HG03571 (cell line): Measurements from ENCODE around the gene SGPP2.

Source experiments
- ATAC-seq: cut with Tn5 transposase; IDR thresholded peaks from one replicate; pipeline ENCODE4 v1.9.1; 2021; ENCODE audit not compliant: unreplicated experiment

SGPP2 gene

DNA sequence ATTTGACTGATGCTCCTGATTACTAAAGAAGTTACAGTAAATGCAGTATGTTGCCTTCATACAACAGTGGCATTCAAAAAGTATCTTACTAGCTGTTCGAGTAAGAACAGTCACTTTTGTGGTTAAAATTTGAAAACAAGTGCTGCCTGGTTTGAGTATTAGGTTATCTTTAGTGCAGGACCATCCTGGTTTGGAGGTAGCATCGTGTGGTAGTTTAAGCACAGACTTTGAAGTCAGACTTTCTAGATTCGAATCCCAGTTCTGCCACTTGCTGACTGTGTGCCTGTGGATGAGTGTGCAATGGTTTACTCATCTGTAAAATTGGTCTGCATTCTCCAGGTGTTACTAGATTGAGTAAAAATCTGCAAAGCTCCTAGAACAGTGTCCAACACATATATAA lies 96.8 kb downstream of the SGPP2 start:
- ATAC-seq: peak; percentile 69

DNA sequence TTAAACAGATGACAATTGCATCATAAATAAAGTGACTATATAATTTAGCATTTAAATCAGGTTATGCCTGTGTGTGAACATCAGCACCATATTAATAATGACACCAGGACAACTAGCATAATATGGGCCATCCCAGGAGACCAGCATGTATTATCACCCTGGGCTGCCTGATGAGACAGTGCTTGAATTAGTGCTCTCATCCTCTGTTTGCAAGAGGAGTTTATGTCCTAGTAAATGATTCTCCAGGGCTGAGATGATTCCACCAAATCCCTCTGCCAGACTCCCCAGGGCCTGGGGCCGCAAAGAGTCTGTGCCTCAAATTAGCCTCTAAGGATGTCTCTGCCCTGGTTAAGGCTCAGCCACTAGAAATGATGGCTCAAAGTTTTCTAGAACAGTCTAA lies 97.7 kb downstream of the SGPP2 start:
- ATAC-seq: no peak

DNA sequence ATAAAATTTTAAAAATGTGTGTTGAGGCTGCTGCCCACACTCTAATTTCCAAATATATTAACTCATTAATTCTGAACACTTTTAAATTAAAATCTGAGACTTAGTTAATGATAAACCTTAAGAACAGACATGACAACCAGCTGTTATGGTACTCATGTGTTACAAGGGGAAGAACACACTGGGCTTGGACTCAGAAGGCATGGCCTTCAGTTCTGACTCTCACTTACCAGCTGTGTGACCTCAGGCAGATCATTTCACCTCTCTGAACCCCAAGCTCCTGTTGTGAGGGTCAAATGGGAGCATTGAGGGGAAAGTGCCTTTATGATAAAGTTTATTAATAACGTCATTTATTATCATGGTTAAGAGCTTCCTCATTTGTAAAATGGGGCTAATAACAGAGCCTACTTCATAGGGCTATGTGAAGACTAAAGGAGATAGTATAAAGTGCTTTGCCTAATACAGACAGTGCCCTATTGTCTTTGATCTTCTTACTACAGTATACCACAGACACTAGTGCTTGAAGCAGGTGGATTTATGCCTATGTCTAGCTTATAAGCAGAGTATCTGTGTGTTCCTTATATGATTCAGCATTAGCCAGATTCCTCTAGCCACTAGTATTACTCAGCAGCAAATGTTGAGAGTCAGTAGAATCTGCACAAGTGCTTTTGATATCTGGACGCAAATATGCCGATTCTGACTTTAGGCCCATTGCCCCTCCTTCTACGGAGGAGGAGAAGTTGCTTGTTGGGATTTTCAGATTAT lies 99.6 kb downstream of the SGPP2 start:
- peak; percentile 53 for ATAC-seq

DNA sequence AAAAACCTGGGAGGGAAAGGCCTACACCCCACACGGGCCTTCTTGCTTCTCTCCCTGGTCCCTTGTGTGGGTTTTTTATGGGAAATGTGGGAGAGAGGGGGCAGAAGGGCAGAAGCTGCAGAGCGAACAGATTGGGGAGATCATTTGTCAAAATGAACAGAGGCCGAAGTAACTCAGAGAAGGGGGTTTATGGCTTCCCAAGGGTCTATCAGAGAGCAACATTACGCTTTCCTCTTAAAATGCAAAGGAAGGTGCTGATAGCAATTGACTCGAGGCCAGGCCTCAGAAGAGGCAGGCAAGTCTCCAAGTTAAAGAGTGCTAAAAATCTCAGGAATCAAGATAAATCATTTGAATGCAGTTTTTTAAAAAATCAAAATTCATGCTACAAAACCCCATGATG lies 101.5 kb downstream of the SGPP2 start:
- no peak for ATAC-seq

DNA sequence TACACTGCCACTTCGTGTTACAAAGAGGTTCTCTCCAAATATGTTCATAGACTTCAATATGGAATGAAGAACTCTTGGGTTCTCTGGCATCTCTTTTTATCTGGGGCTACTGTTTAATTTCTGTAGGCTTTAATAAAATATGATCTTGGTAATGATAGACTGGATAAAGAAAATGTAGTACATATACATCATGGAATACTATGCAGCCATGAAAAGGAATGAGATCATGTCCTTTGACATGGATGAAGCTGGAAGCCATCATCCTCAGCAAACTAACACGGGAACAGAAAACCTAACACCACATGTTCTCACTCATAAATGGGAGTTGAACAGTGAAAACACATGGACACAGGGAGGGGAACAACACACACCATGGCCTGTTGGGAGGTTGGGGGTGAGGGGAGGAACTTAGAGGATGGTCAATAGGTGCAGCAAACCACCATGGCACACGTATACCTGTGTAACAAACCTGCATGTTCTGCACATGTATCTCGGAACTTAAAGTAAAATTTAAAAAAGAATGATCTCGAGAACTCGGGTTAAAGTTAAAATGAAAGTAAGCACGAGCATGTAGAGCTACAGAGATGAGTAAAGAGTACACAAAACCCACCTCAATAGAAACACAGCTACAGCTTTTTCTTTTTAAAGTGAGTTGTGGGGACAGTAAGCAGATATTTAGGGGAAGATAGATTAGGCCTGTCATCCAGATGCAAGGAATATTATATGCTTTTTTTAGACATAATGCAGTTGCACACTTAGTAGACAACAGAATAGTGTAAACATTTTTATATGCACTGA lies 102.3 kb downstream of the SGPP2 start:
- ATAC-seq: peak; percentile 34

DNA sequence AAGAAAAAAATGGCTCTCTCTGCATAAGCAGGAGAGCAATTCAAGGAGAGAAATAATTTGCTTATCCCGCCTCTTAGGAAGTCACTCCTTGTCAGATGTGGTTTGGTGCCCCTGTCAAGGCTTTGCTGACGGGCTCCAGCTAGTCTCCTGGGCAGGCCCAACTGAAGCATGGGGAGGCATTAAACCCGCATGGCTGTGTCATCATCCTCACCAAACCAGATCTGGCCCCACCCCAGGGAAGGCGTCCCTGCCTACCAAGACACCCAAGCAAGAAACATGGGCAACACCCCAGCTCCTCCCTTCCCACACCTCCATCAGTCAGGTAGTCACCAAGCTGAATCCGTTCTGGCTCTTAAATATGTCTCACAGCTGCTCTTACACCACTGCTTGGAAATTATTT lies 108.0 kb downstream of the SGPP2 start:
- ATAC-seq: no peak

DNA sequence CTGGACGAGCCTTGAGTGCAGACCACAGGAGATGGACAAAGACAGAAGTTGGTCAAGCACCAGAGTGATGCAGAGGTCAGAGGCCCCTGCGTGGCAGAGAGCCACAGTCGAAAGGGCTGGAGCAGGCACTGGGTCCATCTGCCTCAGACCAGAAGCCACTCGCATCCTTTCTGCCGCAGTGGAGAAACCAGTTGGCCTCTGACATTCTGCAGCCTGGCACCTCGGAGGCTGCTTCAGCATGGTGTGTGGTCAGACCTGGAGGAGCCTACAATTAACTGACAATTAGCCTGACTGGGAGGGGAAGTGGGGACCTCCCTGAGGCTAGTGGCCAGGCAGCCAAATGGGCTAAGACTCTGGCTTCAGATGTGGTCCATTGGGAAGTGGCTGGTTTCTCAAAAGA lies 111.1 kb downstream of the SGPP2 start:
- ATAC-seq: no peak

DNA sequence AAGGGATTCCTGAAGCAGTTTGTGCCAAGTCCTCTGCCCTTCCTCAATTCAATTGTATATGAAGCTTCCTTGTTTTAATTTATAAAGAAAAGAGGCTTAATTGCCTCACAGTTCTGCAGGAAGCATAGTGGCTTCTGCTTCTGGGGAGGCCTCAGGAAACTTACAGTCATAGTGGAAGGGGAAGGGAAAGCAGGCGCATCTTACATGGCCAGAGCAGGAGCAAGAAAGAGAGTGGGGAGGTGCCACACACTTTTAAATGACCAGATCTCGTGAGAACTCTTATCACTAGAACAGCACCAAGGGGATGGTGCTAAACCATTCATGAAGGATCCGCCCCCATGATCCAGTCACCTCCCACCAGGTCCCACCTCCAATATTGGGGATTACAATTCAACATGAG lies 114.2 kb downstream of the SGPP2 start:
- ATAC-seq: peak; percentile 72

DNA sequence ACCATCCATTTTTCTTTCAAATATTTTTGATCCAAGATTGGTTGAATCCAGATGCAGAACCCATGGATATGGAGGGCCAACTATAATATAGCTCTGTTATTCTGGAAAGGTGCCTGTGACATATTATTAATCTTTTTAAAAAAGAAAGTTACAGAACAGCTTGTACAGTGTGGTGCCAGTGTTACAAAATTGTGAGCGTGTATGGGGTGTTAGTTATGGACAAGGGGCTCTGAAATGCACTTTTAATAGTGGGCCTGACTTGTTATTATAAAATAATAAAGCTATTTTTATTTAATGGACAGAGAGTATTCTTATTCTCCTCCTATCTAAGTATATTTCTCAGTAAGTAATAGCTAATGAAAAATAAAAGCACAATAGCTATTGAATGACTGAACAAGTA lies 120.3 kb downstream of the SGPP2 start:
- no peak for ATAC-seq

DNA sequence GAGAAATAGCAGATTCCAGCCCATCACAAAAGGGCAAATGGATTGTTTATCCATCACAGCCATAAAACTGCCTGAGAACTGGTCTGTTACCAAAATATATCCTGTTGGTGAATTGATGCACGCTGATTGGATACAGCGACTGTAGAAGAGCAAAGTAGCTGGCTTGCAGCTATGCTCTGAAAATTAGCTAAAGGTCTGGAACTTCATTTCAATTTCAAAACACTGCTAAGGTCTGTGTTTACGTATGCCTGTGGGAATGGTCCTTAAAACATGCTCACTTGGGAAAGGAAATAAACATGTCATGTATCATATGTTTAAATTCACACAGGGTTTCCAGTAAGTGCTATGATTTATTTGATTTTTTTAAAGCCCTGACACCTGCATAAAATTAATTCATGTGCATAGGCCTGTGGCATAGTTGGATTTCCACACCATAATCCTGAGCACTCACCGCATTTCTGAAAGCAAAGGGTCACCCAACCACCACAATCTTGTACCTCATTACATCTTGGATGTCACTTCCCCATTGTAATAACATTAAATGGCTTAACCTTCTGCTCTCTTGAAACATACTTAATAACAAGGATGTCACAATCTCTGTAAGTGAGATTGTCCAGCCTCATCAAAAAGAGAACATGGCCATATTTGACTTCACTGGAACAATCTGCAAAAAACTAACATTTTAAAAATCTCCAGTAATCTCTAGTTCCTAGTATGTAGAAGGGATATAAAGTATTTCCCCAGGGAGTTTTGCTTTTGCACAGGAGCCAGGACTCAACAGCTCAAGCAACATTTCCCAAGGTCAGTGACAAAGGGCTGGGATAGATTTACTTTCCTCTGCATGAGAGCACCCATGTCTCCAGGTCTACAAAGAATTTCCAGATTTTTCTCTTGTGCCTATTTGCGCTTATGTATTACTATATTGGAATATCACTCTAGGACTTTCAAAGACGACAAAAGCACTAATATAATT lies 121.8 kb downstream of the SGPP2 start:
- no peak for ATAC-seq

DNA sequence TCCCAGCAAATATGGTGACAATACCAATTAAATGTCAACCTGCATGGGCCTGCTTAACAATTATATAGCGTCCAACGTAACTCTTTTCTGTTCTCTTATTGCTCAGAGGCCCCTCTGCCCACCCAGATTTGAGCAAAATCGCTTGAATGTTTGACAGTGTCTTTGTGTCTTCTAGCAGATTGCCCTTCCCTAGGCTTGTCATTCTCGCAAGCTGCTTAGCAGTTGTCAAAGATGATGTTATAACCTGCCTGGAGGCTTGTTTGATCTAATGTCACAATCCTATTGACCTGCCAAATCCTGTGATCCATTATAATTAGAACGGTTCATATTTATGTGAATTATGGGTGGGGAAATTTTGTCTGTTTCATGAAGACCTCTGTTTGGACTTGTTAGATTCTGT lies 122.7 kb downstream of the SGPP2 start:
- ATAC-seq: no peak

DNA sequence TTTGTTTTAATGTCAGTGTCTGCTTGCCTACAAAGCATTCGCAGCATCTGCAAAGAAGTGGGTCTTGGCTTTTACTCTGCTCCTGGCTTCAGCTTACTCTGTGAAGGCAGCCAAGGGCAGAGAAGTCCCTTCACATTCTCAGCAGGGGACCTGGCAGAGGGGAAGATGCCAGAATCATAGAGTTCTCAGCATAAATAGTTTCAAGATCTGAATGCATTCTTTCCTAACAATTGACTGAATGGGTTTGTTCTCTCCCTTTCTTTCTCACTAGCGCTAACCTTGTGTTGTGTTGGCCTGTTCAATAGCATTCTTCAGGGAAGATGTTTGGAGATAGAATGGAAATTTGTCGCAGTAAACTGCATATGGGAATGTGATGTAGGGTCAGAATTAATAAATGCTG lies 124.6 kb downstream of the SGPP2 start:
- no peak for ATAC-seq

DNA sequence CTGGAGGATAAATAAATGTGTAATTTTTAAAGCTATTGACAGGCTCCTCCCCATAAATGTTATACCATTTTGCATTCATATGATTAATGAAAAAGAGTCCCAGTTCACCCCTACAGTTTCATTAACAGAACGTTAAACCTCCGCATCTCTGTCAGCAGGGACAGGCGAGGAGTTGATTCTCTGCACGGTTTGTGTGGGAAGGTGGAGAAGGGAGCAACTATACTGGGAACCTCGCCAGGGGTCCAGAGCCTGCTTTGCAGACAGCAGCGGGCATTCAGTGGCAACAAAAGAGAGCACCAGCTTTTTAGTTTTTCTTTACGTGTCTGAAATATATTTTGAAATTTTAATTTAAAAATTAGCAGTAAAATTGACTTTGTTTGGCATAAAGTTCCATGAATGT lies 130.2 kb downstream of the SGPP2 start:
- no peak for ATAC-seq

DNA sequence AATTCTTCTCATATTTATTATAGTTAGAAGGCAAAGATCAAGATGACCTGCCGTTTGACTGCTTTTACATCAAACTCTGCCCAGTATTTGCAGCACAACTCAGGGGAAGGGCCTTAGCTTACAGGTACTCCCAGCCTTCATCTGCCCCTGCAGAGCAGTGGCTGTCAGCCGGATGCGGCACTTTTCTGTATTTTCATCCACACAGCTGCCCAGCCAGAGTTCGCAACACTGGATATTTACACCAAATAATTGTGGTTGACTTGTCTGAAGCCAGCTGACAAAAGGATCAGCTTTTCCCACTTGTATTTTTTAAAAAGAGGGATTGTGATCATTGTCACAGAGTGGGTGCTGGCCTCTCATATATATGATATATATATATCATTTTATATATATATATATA lies 136.8 kb downstream of the SGPP2 start:
- ATAC-seq: no peak

DNA sequence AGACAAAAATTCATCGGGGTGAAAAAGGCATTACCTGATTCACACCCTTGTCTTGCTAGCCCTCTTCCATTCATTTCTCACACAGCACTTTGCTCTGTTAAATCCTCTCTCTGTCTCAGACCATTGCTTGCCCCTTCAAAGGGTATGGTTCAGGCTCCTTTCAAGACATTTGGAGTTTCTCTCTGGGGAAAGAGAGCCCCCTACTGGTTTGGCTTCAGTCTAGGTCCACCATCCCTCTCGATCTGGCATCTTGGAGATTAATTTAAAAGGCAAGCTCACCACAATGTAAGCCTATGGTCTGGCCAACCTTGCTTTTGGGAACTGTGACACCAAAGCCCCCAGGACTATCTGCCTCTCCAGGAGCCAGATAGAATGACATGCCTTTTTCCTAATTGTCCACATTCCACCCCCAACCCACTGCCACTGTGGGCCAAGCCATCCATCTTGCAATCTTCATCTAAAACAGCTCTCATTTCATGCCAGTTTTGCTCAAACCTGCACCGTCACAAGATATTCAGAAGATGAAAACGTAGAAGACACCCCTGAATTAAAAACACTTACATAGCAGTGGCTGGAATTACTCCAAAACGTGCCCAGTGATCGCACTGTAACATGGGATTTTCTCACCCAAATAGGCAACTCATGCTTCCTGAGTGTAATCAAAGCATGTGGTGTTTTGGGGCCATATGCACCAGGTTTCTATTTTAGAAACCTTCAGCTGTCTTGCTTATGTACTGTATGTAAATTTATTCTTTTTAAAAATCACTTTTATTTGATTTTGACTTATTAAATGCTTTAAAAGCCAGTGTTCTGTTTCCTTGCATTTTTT lies 137.7 kb downstream of the SGPP2 start:
- peak; percentile 72 for ATAC-seq

DNA sequence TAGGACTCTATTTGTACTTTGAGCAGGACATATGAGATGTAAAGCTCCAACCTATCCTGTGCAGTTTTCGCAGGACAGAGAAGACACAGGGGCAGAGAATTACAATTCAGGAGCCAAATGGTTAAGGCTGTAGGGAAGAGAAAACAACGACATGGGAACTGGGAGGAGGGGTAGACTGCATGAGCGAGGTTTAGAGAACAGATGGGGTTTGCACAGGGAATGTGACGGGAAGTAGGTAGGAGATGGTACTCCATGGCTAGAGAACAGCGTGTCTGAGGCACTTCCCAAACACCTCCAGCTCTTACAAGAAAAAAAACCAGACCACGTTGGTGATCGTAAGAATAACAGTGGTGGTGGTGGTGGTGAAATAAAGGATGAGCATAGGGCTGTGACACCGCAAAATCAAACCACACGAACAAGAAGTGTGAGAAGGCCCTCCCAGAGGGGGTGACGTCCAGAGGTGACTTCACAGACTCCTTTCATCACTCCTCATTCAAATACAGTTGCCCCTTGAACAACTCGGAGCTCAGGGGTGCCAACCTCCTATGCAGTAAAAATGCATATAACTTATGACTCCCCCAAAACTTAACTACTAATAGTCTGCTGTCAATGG lies 138.9 kb downstream of the SGPP2 start:
- ATAC-seq: no peak

DNA sequence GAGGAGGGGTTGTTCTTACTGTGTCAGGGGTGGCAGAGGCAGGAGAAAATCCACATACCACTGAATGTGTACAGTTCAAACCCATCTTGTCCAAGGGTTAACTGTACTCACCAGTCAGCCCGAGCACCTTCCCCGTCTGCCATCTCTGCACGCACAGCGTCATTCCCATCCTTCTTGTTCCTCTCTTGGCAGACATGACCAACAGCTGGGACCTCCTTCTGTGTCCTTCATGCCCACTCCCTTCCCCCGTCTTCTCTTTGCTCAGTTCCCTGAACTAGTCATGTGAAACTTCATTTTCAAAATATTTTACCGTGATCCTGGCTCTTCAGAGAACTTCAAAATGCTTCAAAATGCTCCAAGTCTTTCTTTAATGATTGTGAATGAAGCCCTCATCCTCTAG lies 139.6 kb downstream of the SGPP2 start:
- no peak for ATAC-seq

DNA sequence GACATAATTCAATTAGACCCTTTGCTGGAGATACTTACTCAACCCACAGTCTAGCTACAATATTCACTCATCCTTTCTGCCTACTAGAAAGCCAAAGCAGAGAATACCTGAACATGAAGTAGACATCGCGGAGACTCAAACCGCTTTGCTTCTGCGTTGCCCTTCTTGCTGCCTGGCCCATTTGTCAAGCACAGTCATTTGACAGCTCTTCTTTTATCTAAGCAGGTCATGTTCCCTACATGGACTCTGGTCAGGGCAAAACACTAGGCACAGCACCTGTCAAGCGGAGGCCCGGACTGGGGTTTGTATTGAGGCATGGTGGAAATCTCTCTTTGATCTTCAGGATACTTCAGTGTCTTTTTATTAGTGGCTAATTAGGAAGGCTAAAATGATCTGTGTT lies 141.9 kb downstream of the SGPP2 start:
- ATAC-seq: no peak

DNA sequence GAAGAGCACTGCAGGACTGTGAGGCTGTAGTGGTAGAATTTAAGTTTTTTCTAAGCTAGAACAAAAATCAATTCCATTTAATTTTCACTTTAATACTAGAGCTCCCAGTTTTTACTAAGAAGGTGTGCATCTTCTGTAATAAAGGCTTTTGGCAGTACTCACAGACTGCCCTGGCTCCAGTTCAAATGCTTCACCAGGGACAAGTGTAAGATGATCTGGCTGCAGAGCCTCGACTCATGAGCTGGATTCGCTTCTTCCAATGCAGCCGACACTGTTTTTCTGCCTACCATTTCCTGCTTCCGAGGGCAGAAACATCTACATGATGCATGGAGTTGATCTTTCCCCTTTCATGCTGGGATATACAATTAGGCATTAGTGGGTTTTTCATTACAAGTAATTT lies 144.5 kb downstream of the SGPP2 start:
- ATAC-seq: no peak

DNA sequence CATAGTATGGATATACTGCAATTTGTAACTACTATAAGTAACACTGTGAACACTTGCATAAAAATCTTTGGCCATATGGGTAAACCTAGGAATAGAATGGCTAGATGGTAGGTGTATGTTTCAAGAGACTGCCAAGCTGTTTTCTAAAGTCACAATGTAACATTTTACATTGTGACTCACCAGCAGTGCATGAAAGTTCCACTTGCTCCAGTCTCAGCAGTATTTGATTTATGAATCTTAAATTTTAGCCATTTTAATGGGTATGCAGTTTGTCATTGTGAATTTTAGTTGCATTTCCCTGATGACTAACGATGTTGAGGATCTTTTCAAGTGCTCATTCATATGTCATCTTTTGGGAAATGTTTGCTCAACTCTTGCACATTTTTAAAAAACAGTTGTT lies 145.5 kb downstream of the SGPP2 start:
- ATAC-seq: no peak
